HG03060 (cell line): ENCODE measurements around the gene IL36RN.
"Not testable (repeated sequence)": the region's sequence is repeated elsewhere in the genome, so short reads cannot be mapped to it uniquely, and the experiment has no call there.

Experiments used
- ATAC-seq: cut with Tn5 transposase; IDR thresholded peaks from one replicate; pipeline ENCODE4 v1.9.1; 2021; ENCODE audit warnings: low read depth, moderate number of reproducible peaks; ENCODE audit not compliant: unreplicated experiment

The IL36RN gene

GRCh38 chr2:113096306-113096705 is 37.3 kb downstream of the IL36RN start:
- not testable (repeated sequence) for ATAC-seq

- ATAC-seq = not testable (repeated sequence)
These were observed 38.0 kb downstream of the IL36RN start for GRCh38 chr2:113096842-113097618.

DNA sequence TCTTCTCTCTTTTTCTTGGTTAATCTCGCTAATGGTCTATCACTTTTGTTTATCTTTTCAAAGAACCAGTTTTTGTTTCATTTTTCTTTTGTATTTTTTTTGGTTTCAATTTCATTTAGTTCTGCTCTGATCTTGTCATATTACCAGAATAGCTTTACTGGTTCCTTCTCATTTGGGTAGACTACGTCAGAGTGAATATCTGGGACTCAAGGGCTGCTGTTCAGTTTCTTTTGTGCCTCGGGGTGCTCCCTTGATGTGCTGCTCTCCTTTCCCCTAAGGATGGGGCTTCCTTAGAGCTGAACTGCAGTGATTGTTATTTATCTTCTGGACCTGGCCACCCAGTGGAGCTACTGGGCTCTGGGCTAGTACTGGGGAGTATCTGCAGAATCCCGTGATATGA is 39.0 kb downstream of the IL36RN start:
- no peak for ATAC-seq

- ATAC-seq = no peak
These were observed 39.5 kb downstream of the IL36RN start for GRCh38 chr2:113098532-113098931.

GRCh38 chr2:113102133-113102532 is 43.1 kb downstream of the IL36RN start:
- no peak for ATAC-seq

DNA sequence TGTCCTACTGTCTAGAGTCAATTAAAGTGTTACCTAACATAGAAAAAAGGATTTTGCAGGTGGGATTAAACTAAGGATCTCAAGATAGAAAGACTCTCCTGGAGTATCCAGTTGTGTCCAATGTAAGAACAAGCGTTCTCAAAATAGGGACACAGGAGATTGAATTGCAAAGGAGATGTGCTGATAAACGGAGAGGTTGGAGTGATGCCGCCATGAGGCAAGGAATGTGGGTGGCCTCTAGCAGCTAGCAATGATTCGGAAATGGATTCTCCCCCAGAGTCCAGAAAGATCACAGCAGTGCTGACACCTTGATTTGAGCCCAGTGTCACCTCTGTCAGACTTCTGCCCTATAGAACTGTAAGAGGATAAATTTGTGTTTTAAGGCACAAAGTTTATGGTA is 44.3 kb downstream of the IL36RN start:
- no peak for ATAC-seq

GRCh38 chr2:113104054-113104611 is 45.1 kb downstream of the IL36RN start:
- no peak for ATAC-seq

- ATAC-seq = no peak
These were observed 46.2 kb downstream of the IL36RN start for GRCh38 chr2:113105047-113105785.

DNA sequence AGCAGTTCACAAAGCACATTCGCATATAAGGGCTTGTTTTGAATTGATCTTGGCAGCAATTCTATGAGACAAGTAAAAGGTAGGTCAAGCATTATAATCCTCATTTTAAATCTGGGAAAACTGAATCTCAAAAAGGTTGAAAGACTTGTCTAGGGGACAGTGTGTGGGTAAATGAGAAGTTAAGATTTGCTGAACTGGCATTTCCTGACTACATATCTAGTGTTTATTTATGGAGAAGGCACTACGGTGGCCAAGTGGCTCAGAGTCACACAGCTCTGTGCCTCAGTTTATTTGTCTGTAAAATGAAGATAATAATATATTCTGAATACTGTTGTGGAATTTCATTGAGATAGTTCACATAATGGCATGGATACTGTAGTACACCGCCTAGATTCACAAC is 52.1 kb downstream of the IL36RN start:
- ATAC-seq = no peak

- ATAC-seq = no peak
These were observed 52.9 kb downstream of the IL36RN start for GRCh38 chr2:113111823-113112287.

DNA sequence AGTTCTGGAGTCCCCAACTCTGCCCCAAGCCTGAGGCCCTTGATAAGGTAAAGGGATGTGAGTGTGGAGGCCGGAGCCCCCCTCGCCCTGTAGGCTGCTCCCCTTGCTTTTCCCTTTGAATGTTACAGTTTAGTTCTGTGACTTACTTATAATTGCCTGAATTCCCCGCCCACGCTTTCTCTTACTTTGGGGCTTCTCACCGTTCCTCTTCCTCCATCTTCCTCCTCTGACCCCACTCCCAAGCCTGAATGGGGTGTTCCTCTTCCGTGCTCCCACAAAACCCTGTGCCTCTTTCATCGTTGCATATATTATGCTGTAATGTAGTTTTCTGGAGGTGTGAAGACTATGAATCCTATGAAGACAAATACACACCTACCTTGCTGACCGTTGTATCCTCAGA is 53.4 kb downstream of the IL36RN start:
- ATAC-seq = no peak

GRCh38 chr2:113112871-113113270 is 53.9 kb downstream of the IL36RN start:
- no peak for ATAC-seq

- no peak for ATAC-seq
These were observed 54.8 kb downstream of the IL36RN start for GRCh38 chr2:113113807-113114206.
